Vagina (tissue), 2 donors: ENCODE data around the gene SMR3B. TPM values are rescaled to one million over a fixed set of nuclear protein-coding genes. Genes with fewer than 3 reads are reported as not detected.

Experiments
- DNase-seq, 2 donors: peaks; one replicate each; pipeline ENCODE4 v3.0.0-alpha.2; 2017; ENCODE audit errors: extremely low spot score in 2 of 2
- H3K27ac ChIP-seq: fragments of 200-600 bp; sonication (generic); one replicate; pipeline ENCODE4 v1.5.1; 2019
- H3K27me3 ChIP-seq: fragments of 200-600 bp; sonication (generic); one replicate; pipeline ENCODE4 v1.5.1; 2019
- H3K36me3 ChIP-seq, 2 donors: fragments of 200-600 bp; sonication (generic); one replicate each; pipeline ENCODE4 v1.5.1; 2017 to 2019
- H3K4me1 ChIP-seq: fragments of 200-600 bp; sonication (generic); one replicate; pipeline ENCODE4 v1.5.1; 2019
- H3K4me3 ChIP-seq, 2 donors: fragments of 200-600 bp; sonication (generic); 1 replicate in 1 of 2; 2 replicates in 1 of 2; pipeline ENCODE4 v1.5.1; 2016 to 2019
- H3K9me3 ChIP-seq: fragments of 200-600 bp; sonication (generic); one replicate; pipeline ENCODE4 v1.5.1; 2019
- CTCF ChIP-seq, 3 experiments: fragments of 450-650 bp in 2 of 3; fragments of 200-600 bp in 1 of 3; sonication (generic) in 1 of 3; IDR thresholded peaks; one replicate each; pipeline ENCODE4 v1.5.1; 2017 to 2019; ENCODE audit warnings: antibody characterized with exemption in 3 of 3, mild to moderate bottlenecking in 2 of 3, moderate library complexity in 2 of 3
- POLR2A ChIP-seq, 2 donors: fragments of 450-650 bp; IDR thresholded peaks; one replicate each; pipeline ENCODE4 v1.6.1; 2017; ENCODE audit warnings: antibody characterized with exemption in 2 of 2, mild to moderate bottlenecking in 2 of 2, moderate library complexity in 2 of 2
- POLR2AphosphoS5 ChIP-seq, 2 donors: sonication (generic); formaldehyde crosslinking; IDR thresholded peaks; one replicate each; pipeline ENCODE4 v1.9.0; 2017; ENCODE audit warnings: antibody characterized with exemption in 2 of 2, mild to moderate bottlenecking in 2 of 2, low read depth in 1 of 2; ENCODE audit not compliant: insufficient read depth in 1 of 2
- intact Hi-C: fragments of 100-400 bp; cut with DNase I; formaldehyde crosslinking; loops from one replicate; pipeline ENCODE4 v1.15.1; 2023
- total RNA-seq: library from RNA; depleted of rRNA; stranded (reverse); fragments of >200 nt; gene quantifications from one replicate; pipeline ENCODE4 v1.2.3, GENCODE V29; 2016

The SMR3B gene
- total RNA-seq, 1 donor from 2014 or later: not detected

- Histone ChIP-seq H3K4me1 (no peaks in the 10 kb centered on the region), H3K4me3 (no peak overlapping the region), H3K9me3 (no peaks in the 10 kb centered on the region), H3K27ac (no peak overlapping the region), H3K27me3 (no peaks in the 10 kb centered on the region), H3K36me3 (no peaks in the 10 kb centered on the region)
- intact Hi-C loops: no loop called here
- TF ChIP-seq POLR2AphosphoS5 (IDR thresholded peaks at IDR 0.05; ENCODE audit: insufficient read depth in 1 of 2, low read depth in 1 of 2) (no peak), POLR2A (IDR thresholded peaks at IDR 0.05) (no peak), CTCF (IDR thresholded peaks at IDR 0.05) (no peak)
- no peak for DNase-seq
Observed at GRCh38 chr4:70371987-70372386, 10.9 kb upstream of the SMR3B start.

- DNase-seq: no peak
- Histone ChIP-seq H3K27ac (no peak overlapping the region), H3K36me3 (no peaks in the 10 kb centered on the region), H3K9me3 (no peaks in the 10 kb centered on the region), H3K4me3 (no peak overlapping the region), H3K27me3 (no peaks in the 10 kb centered on the region), H3K4me1 (no peaks in the 10 kb centered on the region)
- intact Hi-C loops: no loop called here
- TF ChIP-seq POLR2AphosphoS5 (IDR thresholded peaks at IDR 0.05; ENCODE audit: insufficient read depth in 1 of 2, low read depth in 1 of 2): no peak
- TF ChIP-seq CTCF (IDR thresholded peaks at IDR 0.05): no peak
- TF ChIP-seq POLR2A (IDR thresholded peaks at IDR 0.05): no peak
Observed at GRCh38 chr4:70372760-70373159, 10.2 kb upstream of the SMR3B start.

GRCh38 chr4:70380578-70380977, 2.4 kb upstream of the SMR3B start:
- intact Hi-C loops: no loop called here
- TF ChIP-seq CTCF (IDR thresholded peaks at IDR 0.05) (no peak), POLR2AphosphoS5 (IDR thresholded peaks at IDR 0.05; ENCODE audit: insufficient read depth in 1 of 2, low read depth in 1 of 2) (no peak), POLR2A (IDR thresholded peaks at IDR 0.05) (no peak)

GRCh38 chr4:70392057-70392776, 9.3 kb downstream of the SMR3B start:
- H3K27ac ChIP-seq: no peak overlapping the region
- DNase-seq: no peak
- intact Hi-C loops: no loop called here
- no peaks in the 10 kb centered on the region for H3K4me1 ChIP-seq
- H3K27me3 ChIP-seq: no peaks in the 10 kb centered on the region
- no peak overlapping the region for H3K4me3 ChIP-seq
- H3K9me3 ChIP-seq: no peaks in the 10 kb centered on the region
- no peaks in the 10 kb centered on the region for H3K36me3 ChIP-seq
- TF ChIP-seq CTCF (IDR thresholded peaks at IDR 0.05) (no peak), POLR2A (IDR thresholded peaks at IDR 0.05) (no peak), POLR2AphosphoS5 (IDR thresholded peaks at IDR 0.05; ENCODE audit: insufficient read depth in 1 of 2, low read depth in 1 of 2) (no peak)

More at GRCh38 chr4:70380578-70380977, 2.4 kb upstream of the SMR3B start:
- H3K9me3 ChIP-seq: no peaks in the 10 kb centered on the region
- H3K27me3 ChIP-seq: no peaks in the 10 kb centered on the region
- no peaks in the 10 kb centered on the region for H3K4me1 ChIP-seq
- H3K4me3 ChIP-seq: no peak overlapping the region
- no peak overlapping the region for H3K27ac ChIP-seq
- H3K36me3 ChIP-seq: no peaks in the 10 kb centered on the region
- DNase-seq: no peak

GRCh38 chr4:70397580-70397979, 14.6 kb downstream of the SMR3B start, which contains the start of gene OPRPN:
Gene OPRPN, plus strand, starts transcription at chr4:70397940. Its CDS starts 1,346 bp downstream, at chr4:70399286.
- intact Hi-C loops: no loop called here
- Histone ChIP-seq H3K27me3 (no peaks in the 10 kb centered on the region), H3K4me1 (no peaks in the 10 kb centered on the region), H3K9me3 (no peaks in the 10 kb centered on the region), H3K27ac (no peak within 1 kb of the TSS), H3K36me3 (no peaks in the 10 kb centered on the region), H3K4me3 (no peak within 1 kb of the TSS)
- no peak for DNase-seq
- TF ChIP-seq POLR2AphosphoS5 (IDR thresholded peaks at IDR 0.05; ENCODE audit: insufficient read depth in 1 of 2, low read depth in 1 of 2) (no peak), POLR2A (IDR thresholded peaks at IDR 0.05) (no peak), CTCF (IDR thresholded peaks at IDR 0.05) (no peak)
